ENCODE data around the gene ADSL.
"Not testable (repeated sequence)": the region's sequence is repeated elsewhere in the genome, so short reads cannot be mapped to it uniquely, and the experiment has no call there.

The ADSL gene

GRCh38 chr22:40366068-40366467, 19.8 kb downstream of the ADSL start:
- DNase-seq (ENCODE audit: extremely low read depth, low read depth): no peak
- no peak for TF ChIP-seq CTCF (IDR thresholded peaks at IDR 0.05; ENCODE audit: low read depth, low read length)

- DNase-seq (ENCODE audit: extremely low read depth, low read depth): no peak
- no peak for TF ChIP-seq CTCF (IDR thresholded peaks at IDR 0.05; ENCODE audit: low read depth, low read length)
Measured at GRCh38 chr22:40367342-40367741, 21.0 kb downstream of the ADSL start.

DNA sequence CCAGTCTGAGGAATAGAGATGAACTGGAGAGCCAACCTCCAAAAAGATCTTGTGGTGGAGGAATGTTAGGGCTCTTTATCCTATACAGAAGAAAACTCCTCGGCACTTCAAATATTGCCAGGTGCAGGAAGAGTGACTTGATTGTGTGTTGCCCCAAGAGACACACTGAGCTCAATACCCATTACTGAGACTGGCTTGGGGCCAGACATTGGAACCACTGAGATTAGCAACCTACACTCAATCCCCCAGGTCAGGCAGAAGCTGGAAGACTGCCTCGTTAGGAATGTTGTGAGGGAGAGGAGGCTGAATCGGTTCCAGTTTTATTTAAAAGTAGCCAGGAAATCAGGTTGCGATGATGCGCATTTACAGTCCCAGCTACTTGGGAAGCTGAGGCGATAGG, 21.7 kb downstream of the ADSL start:
- DNase-seq (ENCODE audit: extremely low read depth, low read depth): no peak
- TF ChIP-seq CTCF (IDR thresholded peaks at IDR 0.05; ENCODE audit: low read depth, low read length): no peak

DNA sequence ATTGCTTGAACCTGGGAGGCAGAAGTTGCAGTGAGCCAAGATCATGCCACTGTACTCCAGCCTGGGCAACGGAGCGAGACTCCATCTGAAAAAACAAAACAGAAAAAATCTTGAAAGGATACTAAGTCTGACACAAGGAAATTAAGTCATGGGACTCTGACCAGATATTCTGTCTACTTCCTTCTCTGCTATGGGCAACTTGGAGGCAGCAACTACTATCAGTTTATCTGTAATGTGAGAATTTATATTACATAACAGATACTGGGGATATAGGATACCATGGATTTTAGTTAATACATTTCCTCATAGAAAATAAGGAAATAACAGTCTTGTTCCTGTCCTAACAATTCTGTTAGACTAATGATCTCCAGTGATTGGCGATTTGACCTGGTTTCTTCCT, 22.5 kb downstream of the ADSL start:
- no peak for TF ChIP-seq CTCF (IDR thresholded peaks at IDR 0.05; ENCODE audit: low read depth, low read length)
- no peak for DNase-seq (ENCODE audit: extremely low read depth, low read depth)

- DNase-seq (ENCODE audit: extremely low read depth, low read depth): no peak
- no peak for TF ChIP-seq CTCF (IDR thresholded peaks at IDR 0.05; ENCODE audit: low read depth, low read length)
Measured at GRCh38 chr22:40374567-40374966, 28.3 kb downstream of the ADSL start.

GRCh38 chr22:40376149-40376548, 29.8 kb downstream of the ADSL start:
- no peak for DNase-seq (ENCODE audit: extremely low read depth, low read depth)
- no peak for TF ChIP-seq CTCF (IDR thresholded peaks at IDR 0.05; ENCODE audit: low read depth, low read length)

GRCh38 chr22:40377931-40378330, 31.6 kb downstream of the ADSL start:
- TF ChIP-seq CTCF (IDR thresholded peaks at IDR 0.05; ENCODE audit: low read depth, low read length): no peak
- no peak for DNase-seq (ENCODE audit: extremely low read depth, low read depth)

DNA sequence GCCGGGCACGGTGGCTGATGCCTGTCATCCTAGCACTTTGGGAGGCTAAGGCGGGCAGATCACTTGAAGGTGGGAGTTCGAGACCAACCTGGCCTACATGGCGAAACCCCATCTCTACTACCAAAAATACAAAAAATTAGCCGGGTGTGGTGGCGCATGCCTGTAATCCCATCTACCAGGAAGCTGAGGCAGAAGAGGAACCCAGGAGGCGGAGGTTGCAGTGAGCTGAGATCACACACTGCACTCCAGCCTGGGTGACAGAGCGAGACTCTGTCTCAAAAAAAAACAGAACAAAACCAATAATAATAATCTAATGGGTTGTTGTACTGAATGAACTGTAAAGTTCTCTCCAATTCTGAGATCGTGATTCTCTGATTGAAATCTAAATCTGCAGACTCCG, 32.1 kb downstream of the ADSL start:
- not testable (repeated sequence) for DNase-seq (ENCODE audit: extremely low read depth, low read depth)

All from AG09319 (cell line).